BLaER1 (cell line): ENCODE measurements around the gene MITF.

ENCODE experiments used
- H3K27ac ChIP-seq: shearing (Covaris generic); formaldehyde crosslinking; 2 replicates; pipeline ENCODE4 v1.8.1; 2022
- H3K27me3 ChIP-seq: shearing (Covaris generic); formaldehyde crosslinking; 2 replicates; pipeline ENCODE4 v1.8.1; 2022
- H3K36me3 ChIP-seq: shearing (Covaris generic); formaldehyde crosslinking; 2 replicates; pipeline ENCODE4 v1.8.1; 2022
- H3K4me1 ChIP-seq: shearing (Covaris generic); formaldehyde crosslinking; 2 replicates; pipeline ENCODE4 v1.8.1; 2022
- H3K4me2 ChIP-seq: shearing (Covaris generic); formaldehyde crosslinking; 2 replicates; pipeline ENCODE4 v1.8.1; 2022
- H3K4me3 ChIP-seq: shearing (Covaris generic); formaldehyde crosslinking; 2 replicates; pipeline ENCODE4 v1.8.1; 2022
- H3K9ac ChIP-seq: shearing (Covaris generic); formaldehyde crosslinking; 2 replicates; pipeline ENCODE4 v1.8.1; 2022
- H3K9me3 ChIP-seq: shearing (Covaris generic); formaldehyde crosslinking; 2 replicates; pipeline ENCODE4 v1.8.1; 2022
- H4K20me1 ChIP-seq: shearing (Covaris generic); formaldehyde crosslinking; 2 replicates; pipeline ENCODE4 v1.8.1; 2022
- Cebpa-rat ChIP-seq: shearing (Covaris generic); IDR thresholded peaks from 2 replicates; pipeline ENCODE4 v1.8.1; 2022

MITF gene

GRCh38 chr3:69739204-69740102 is at the start of gene MITF:
MITF (plus strand) TSS chr3:69739464; CDS start chr3:69739598, 134 bp downstream.
- peak within 1 kb of the TSS; percentile 78 for H3K9ac ChIP-seq
- H3K9me3 ChIP-seq = no peaks in the 10 kb centered on the region
- H3K4me1 ChIP-seq = peaks cover 18% of the 10 kb centered on the region
- H3K27me3 ChIP-seq = peaks cover 17% of the 10 kb centered on the region
- TF ChIP-seq Cebpa-rat = no peak
- H3K4me2 ChIP-seq = peak within 1 kb of the TSS; percentile 96
- H3K27ac ChIP-seq = no peak within 1 kb of the TSS
- no peaks in the 10 kb centered on the region for H4K20me1 ChIP-seq
- H3K36me3 ChIP-seq = no peaks in the 10 kb centered on the region
- H3K4me3 ChIP-seq = peak within 1 kb of the TSS; percentile 80

- Histone ChIP-seq H3K4me2 (no peak overlapping the region), H3K27ac (no peak overlapping the region), H3K9me3 (no peaks in the 10 kb centered on the region), H3K4me3 (no peak overlapping the region), H3K27me3 (no peaks in the 10 kb centered on the region), H4K20me1 (no peaks in the 10 kb centered on the region), H3K9ac (no peak overlapping the region), H3K36me3 (no peaks in the 10 kb centered on the region), H3K4me1 (no peaks in the 10 kb centered on the region)
- TF ChIP-seq Cebpa-rat = no peak
Observed at GRCh38 chr3:69691860-69692259, 47.4 kb upstream of the MITF start.

GRCh38 chr3:69692761-69693160 is 46.5 kb upstream of the MITF start:
- H3K36me3 ChIP-seq = no peaks in the 10 kb centered on the region
- H3K4me2 ChIP-seq = no peak overlapping the region
- no peaks in the 10 kb centered on the region for H3K9me3 ChIP-seq
- no peak overlapping the region for H3K9ac ChIP-seq
- no peak overlapping the region for H3K4me3 ChIP-seq
- H4K20me1 ChIP-seq = no peaks in the 10 kb centered on the region
- no peak overlapping the region for H3K27ac ChIP-seq
- TF ChIP-seq Cebpa-rat = no peak
- H3K27me3 ChIP-seq = no peaks in the 10 kb centered on the region
- H3K4me1 ChIP-seq = no peaks in the 10 kb centered on the region

GRCh38 chr3:69695443-69695842 is 43.8 kb upstream of the MITF start:
- no peak overlapping the region for H3K9ac ChIP-seq
- H3K36me3 ChIP-seq = no peaks in the 10 kb centered on the region
- no peak for TF ChIP-seq Cebpa-rat
- H3K4me2 ChIP-seq = no peak overlapping the region
- H3K27ac ChIP-seq = no peak overlapping the region
- no peak overlapping the region for H3K4me3 ChIP-seq
- H3K27me3 ChIP-seq = no peaks in the 10 kb centered on the region
- H4K20me1 ChIP-seq = no peaks in the 10 kb centered on the region
- H3K9me3 ChIP-seq = peaks cover 2% of the 10 kb centered on the region; the same call in 1 of the 2 replicates
- H3K4me1 ChIP-seq = no peaks in the 10 kb centered on the region

- Histone ChIP-seq H3K9me3 (peaks cover 7% of the 10 kb centered on the region; the same call in 1 of the 2 replicates), H3K36me3 (no peaks in the 10 kb centered on the region), H3K4me1 (no peaks in the 10 kb centered on the region), H3K4me2 (no peak overlapping the region), H3K27ac (no peak overlapping the region), H3K27me3 (no peaks in the 10 kb centered on the region), H3K4me3 (no peak overlapping the region), H4K20me1 (no peaks in the 10 kb centered on the region), H3K9ac (no peak overlapping the region)
- no peak for TF ChIP-seq Cebpa-rat
Observed at GRCh38 chr3:69695933-69696332, 43.3 kb upstream of the MITF start.

GRCh38 chr3:69696367-69696766 is 42.9 kb upstream of the MITF start:
- Histone ChIP-seq H3K9ac (no peak overlapping the region), H3K27ac (no peak overlapping the region), H4K20me1 (no peaks in the 10 kb centered on the region), H3K27me3 (no peaks in the 10 kb centered on the region), H3K4me1 (no peaks in the 10 kb centered on the region), H3K9me3 (peaks cover 10% of the 10 kb centered on the region; the same call in 1 of the 2 replicates), H3K4me2 (no peak overlapping the region), H3K36me3 (no peaks in the 10 kb centered on the region), H3K4me3 (no peak overlapping the region)
- TF ChIP-seq Cebpa-rat = no peak

GRCh38 chr3:69697381-69697780 is 41.9 kb upstream of the MITF start:
- Histone ChIP-seq H3K36me3 (no peaks in the 10 kb centered on the region), H3K27ac (no peak overlapping the region), H3K9me3 (peaks cover 10% of the 10 kb centered on the region; the same call in 1 of the 2 replicates), H3K4me1 (no peaks in the 10 kb centered on the region), H3K9ac (no peak overlapping the region), H3K27me3 (no peaks in the 10 kb centered on the region), H3K4me2 (no peak overlapping the region), H4K20me1 (no peaks in the 10 kb centered on the region), H3K4me3 (no peak overlapping the region)
- no peak for TF ChIP-seq Cebpa-rat

- Histone ChIP-seq H3K9ac (no peak overlapping the region), H4K20me1 (no peaks in the 10 kb centered on the region), H3K4me2 (no peak overlapping the region), H3K36me3 (no peaks in the 10 kb centered on the region), H3K4me3 (no peak overlapping the region), H3K9me3 (peaks cover 10% of the 10 kb centered on the region; the same call in 1 of the 2 replicates), H3K27ac (no peak overlapping the region), H3K27me3 (no peaks in the 10 kb centered on the region), H3K4me1 (no peaks in the 10 kb centered on the region)
- no peak for TF ChIP-seq Cebpa-rat
Observed at GRCh38 chr3:69698728-69699127, 40.5 kb upstream of the MITF start.

GRCh38 chr3:69699183-69699582 is 40.1 kb upstream of the MITF start:
- no peak overlapping the region for H3K4me2 ChIP-seq
- no peaks in the 10 kb centered on the region for H3K4me1 ChIP-seq
- H3K9me3 ChIP-seq = peaks cover 10% of the 10 kb centered on the region; the same call in 1 of the 2 replicates
- H4K20me1 ChIP-seq = no peaks in the 10 kb centered on the region
- no peaks in the 10 kb centered on the region for H3K27me3 ChIP-seq
- no peak for TF ChIP-seq Cebpa-rat
- no peak overlapping the region for H3K4me3 ChIP-seq
- no peak overlapping the region for H3K27ac ChIP-seq
- no peaks in the 10 kb centered on the region for H3K36me3 ChIP-seq
- H3K9ac ChIP-seq = no peak overlapping the region

- Histone ChIP-seq H3K4me3 (no peak overlapping the region), H3K9me3 (peaks cover 10% of the 10 kb centered on the region; the same call in 1 of the 2 replicates), H3K36me3 (no peaks in the 10 kb centered on the region), H3K27me3 (no peaks in the 10 kb centered on the region), H3K27ac (no peak overlapping the region), H4K20me1 (no peaks in the 10 kb centered on the region), H3K4me1 (no peaks in the 10 kb centered on the region), H3K4me2 (no peak overlapping the region), H3K9ac (no peak overlapping the region)
- TF ChIP-seq Cebpa-rat = no peak
Observed at GRCh38 chr3:69700949-69701348, 38.3 kb upstream of the MITF start.
